Thyroid gland (tissue), 4 donors: ENCODE results near the gene PLD3. TPM values are rescaled to one million over a fixed set of nuclear protein-coding genes. Genes with fewer than 3 reads are reported as not detected.

Experiments
- DNase-seq, 2 donors: peaks; one replicate each; pipeline ENCODE4 v3.0.0-alpha.2; 2019
- H3K27ac ChIP-seq, 3 donors: fragments of 200-600 bp; sonication (generic); 1 replicate in 2 of 3; 2 replicates in 1 of 3; pipeline ENCODE4 v1.5.1; 2016 to 2019; ENCODE audit warnings: mild to moderate bottlenecking in 1 of 3, moderate library complexity in 1 of 3
- H3K27me3 ChIP-seq: fragments of 200-600 bp; sonication (generic); one replicate; pipeline ENCODE4 v1.5.1; 2019
- H3K36me3 ChIP-seq, 2 donors: fragments of 200-600 bp; sonication (generic); one replicate each; pipeline ENCODE4 v1.5.1; 2016 to 2019
- H3K4me1 ChIP-seq, 2 donors: fragments of 200-600 bp; sonication (generic); one replicate each; pipeline ENCODE4 v1.5.1; 2017 to 2019
- H3K4me3 ChIP-seq, 3 donors: fragments of 200-600 bp; sonication (generic); replicated peaks in 1 of 3; 1 replicate in 2 of 3; 2 replicates in 1 of 3; pipeline ENCODE4 v1.5.1; 2016; ENCODE audit warnings: mild to moderate bottlenecking in 1 of 3
- H3K9me3 ChIP-seq: fragments of 200-600 bp; sonication (generic); one replicate; pipeline ENCODE4 v1.5.1; 2017
- POLR2A ChIP-seq, 2 donors: fragments of 450-650 bp; IDR thresholded peaks; one replicate each; pipeline ENCODE4 v1.6.1; 2017; ENCODE audit warnings: antibody characterized with exemption in 2 of 2, mild to moderate bottlenecking in 2 of 2, moderate library complexity in 1 of 2
- WGBS, 2 donors: methylation state at CpG; one replicate each; pipeline ENCODE4 v1.1.5; 2017; 5-methylcytosine and 5-hydroxymethylcytosine counted together
- intact Hi-C: fragments of 100-400 bp; cut with DNase I; formaldehyde crosslinking; loops from one replicate; pipeline ENCODE4 v1.15.1; 2023
- total RNA-seq, 4 donors: library from RNA; depleted of rRNA; stranded (reverse); fragments of >200 nt; gene quantifications; one replicate each; pipeline ENCODE4 v1.2.3, GENCODE V29; 2016
- TF ChIP-seq, protein P1 (sequence below), 6 experiments: fragments of 200-600 bp in 3 of 6; fragments of 450-650 bp in 3 of 6; sonication (generic) in 3 of 6; IDR thresholded peaks; one replicate each; pipeline ENCODE4 v1.5.1; 2016 to 2019; ENCODE audit warnings: antibody characterized with exemption in 6 of 6, mild to moderate bottlenecking in 2 of 6, inconsistent platforms in 1 of 6, moderate library complexity in 1 of 6

PLD3 gene
- total RNA-seq, 4 donors from 2014 or later, result 151 to 258 (median 244) TPM

DNA sequence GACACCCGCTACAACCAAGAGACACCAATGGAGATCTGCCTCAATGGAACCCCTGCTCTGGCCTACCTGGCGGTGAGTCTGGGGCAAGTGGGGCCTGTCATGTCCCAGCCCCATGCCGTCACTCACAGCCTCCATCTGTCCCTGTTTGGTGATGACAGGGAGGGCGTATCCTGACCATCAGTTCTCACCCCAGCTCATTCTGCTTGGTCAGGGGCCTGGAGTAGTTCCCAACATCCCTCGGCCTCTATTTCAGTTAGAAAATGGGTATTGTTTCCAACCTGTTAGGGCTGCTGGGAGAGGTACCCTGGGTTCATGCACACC, 23.3 kb downstream of the PLD3 start:
- Histone ChIP-seq H3K27me3 (no peaks in the 10 kb centered on the region), H3K4me3 (no peak overlapping the region), H3K36me3 (peaks cover 18 to 38% of the 10 kb centered on the region in 2 donors), H3K4me1 (no peaks in the 10 kb centered on the region), H3K9me3 (no peaks in the 10 kb centered on the region), H3K27ac (no peak overlapping the region)
- no peak for DNase-seq
- intact Hi-C loops, result no loop called here
- 94 to 95% methylated on average over 4 to 5 of the region's 5 CpGs for WGBS, 2 donors
- TF ChIP-seq POLR2A (IDR thresholded peaks at IDR 0.05), result no peak
- TF ChIP-seq, protein P1, sequence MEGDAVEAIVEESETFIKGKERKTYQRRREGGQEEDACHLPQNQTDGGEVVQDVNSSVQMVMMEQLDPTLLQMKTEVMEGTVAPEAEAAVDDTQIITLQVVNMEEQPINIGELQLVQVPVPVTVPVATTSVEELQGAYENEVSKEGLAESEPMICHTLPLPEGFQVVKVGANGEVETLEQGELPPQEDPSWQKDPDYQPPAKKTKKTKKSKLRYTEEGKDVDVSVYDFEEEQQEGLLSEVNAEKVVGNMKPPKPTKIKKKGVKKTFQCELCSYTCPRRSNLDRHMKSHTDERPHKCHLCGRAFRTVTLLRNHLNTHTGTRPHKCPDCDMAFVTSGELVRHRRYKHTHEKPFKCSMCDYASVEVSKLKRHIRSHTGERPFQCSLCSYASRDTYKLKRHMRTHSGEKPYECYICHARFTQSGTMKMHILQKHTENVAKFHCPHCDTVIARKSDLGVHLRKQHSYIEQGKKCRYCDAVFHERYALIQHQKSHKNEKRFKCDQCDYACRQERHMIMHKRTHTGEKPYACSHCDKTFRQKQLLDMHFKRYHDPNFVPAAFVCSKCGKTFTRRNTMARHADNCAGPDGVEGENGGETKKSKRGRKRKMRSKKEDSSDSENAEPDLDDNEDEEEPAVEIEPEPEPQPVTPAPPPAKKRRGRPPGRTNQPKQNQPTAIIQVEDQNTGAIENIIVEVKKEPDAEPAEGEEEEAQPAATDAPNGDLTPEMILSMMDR (IDR thresholded peaks at IDR 0.05), result no peak

DNA sequence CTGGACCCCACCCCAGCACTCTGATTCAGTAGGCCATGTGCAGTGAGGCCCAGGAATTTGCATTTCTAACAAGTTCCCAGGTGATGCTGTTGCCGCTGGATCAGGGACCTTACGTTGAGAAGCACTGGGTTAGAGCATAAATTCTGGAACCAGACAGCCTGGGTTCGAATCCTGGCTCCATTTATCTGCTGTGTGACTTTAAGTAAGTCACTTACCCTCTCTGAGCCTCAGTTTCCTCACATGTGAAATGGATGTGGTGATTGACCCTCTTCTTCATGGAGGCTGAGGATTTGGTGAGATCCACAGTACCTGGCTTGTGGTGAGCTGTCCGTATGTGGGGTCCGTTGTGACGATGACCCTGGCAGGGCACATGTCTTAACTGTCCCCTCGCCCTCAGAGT, 25.6 kb downstream of the PLD3 start:
- Histone ChIP-seq H3K9me3 (no peaks in the 10 kb centered on the region), H3K27me3 (no peaks in the 10 kb centered on the region), H3K36me3 (peaks cover 18 to 53% of the 10 kb centered on the region in 2 donors), H3K27ac (no peak overlapping the region), H3K4me1 (no peaks in the 10 kb centered on the region), H3K4me3 (no peak overlapping the region)
- no peak for DNase-seq
- TF ChIP-seq, protein P1 (IDR thresholded peaks at IDR 0.05), result no peak
- no peak for TF ChIP-seq POLR2A (IDR thresholded peaks at IDR 0.05)
- intact Hi-C loops, result no loop called here
- WGBS, 2 donors, result 94 to 98% methylated on average over 7 of the region's 7 CpGs

DNA sequence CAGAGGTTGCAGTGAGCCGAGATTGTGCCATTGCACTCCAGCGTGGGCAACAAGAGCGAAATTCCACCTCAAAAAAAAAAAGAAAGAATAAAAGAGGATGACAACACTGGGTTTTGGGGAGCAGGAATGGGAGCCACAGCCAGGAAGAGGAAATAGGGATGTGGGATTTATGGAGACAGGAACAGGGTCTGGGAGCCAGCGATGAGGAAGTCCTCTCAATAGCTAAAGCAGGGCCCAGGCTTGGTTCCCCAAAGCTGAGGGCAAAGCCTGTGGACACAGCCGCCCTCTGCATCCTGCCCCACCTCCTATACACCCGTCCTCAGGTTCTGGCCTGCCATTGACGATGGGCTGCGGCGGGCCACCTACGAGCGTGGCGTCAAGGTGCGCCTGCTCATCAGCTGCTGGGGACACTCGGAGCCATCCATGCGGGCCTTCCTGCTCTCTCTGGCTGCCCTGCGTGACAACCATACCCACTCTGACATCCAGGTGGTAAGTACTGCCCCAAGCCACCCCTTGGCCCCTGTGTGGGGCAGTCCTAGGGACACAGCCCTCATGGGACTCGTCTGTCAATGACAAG, 27.9 kb downstream of the PLD3 start:
- Histone ChIP-seq H3K4me3 (no peak overlapping the region), H3K9me3 (no peaks in the 10 kb centered on the region), H3K36me3 (peaks cover 13 to 39% of the 10 kb centered on the region in 2 donors), H3K27me3 (no peaks in the 10 kb centered on the region), H3K4me1 (no peaks in the 10 kb centered on the region), H3K27ac (no peak overlapping the region)
- TF ChIP-seq, protein P1 (IDR thresholded peaks at IDR 0.05), result no peak
- TF ChIP-seq POLR2A (IDR thresholded peaks at IDR 0.05), result no peak
- intact Hi-C loops, result no loop called here
- DNase-seq, result no peak
- 92 to 96% methylated on average over 16 to 17 of the region's 17 CpGs for WGBS, 2 donors

DNA sequence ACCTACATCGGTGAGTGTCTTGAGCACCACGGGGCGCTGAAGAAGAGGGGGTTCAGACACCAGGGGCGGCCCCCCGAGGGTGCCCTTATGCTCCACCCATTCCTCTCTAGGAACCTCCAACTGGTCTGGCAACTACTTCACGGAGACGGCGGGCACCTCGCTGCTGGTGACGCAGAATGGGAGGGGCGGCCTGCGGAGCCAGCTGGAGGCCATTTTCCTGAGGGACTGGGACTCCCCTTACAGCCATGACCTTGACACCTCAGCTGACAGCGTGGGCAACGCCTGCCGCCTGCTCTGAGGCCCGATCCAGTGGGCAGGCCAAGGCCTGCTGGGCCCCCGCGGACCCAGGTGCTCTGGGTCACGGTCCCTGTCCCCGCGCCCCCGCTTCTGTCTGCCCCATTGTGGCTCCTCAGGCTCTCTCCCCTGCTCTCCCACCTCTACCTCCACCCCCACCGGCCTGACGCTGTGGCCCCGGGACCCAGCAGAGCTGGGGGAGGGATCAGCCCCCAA, 29.4 kb downstream of the PLD3 start:
- peaks cover 9 to 28% of the 10 kb centered on the region in 2 donors for H3K36me3 ChIP-seq
- intact Hi-C loops, result no loop called here

DNA sequence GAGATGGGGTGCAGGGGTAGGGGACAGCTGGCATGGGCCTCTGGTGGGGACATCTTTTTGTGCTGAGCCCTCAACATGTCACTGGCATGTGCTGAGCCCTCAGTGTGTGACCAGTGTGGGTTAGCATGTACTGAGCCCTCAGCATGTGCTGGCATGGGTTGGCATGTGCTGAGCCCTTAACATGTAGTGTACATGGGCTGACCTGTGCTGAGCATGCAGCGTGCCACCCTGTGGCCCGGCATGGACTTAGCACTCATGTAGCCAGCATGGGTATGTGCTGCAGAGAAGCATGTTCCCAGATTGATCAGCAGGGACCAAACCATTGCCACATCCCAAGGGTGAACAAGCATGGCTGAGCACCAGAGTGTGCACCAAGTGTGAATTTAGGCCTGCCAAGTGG, 30.0 kb downstream of the PLD3 start:
- H3K9me3 ChIP-seq, result no peaks in the 10 kb centered on the region
- intact Hi-C loops, result no loop called here
- no peak overlapping the region for H3K27ac ChIP-seq
- H3K4me1 ChIP-seq, result no peaks in the 10 kb centered on the region
- peaks cover 9 to 25% of the 10 kb centered on the region in 2 donors for H3K36me3 ChIP-seq
- no peaks in the 10 kb centered on the region for H3K27me3 ChIP-seq
- TF ChIP-seq, protein P1 (IDR thresholded peaks at IDR 0.05), result no peak
- no peak for TF ChIP-seq POLR2A (IDR thresholded peaks at IDR 0.05)
- H3K4me3 ChIP-seq, result no peak overlapping the region
- DNase-seq, result no peak
- 80 to 100% methylated on average over 2 of the region's 2 CpGs for WGBS, 2 donors

More for the DNA sequence above, 29.4 kb downstream of the PLD3 start:
- H3K27me3 ChIP-seq, result no peaks in the 10 kb centered on the region
- 91 to 92% methylated on average over 16 to 22 of the region's 25 CpGs for WGBS, 2 donors
- TF ChIP-seq POLR2A (IDR thresholded peaks at IDR 0.05), result no peak
- TF ChIP-seq, protein P1 (IDR thresholded peaks at IDR 0.05), result no peak
- no peak overlapping the region for H3K27ac ChIP-seq
- H3K4me1 ChIP-seq, result no peaks in the 10 kb centered on the region
- no peaks in the 10 kb centered on the region for H3K9me3 ChIP-seq
- no peak overlapping the region for H3K4me3 ChIP-seq
- no peak for DNase-seq
